CD8-positive, alpha-beta memory T cell (primary cell): ENCODE results near the gene IGFBP1. TPM values are rescaled to one million over a fixed set of nuclear protein-coding genes. Genes with fewer than 3 reads are reported as not detected.
"Not testable (repeated sequence)": the region's sequence is repeated elsewhere in the genome, so short reads cannot be mapped to it uniquely, and the experiment has no call there.

ENCODE experiments used
- CTCF ChIA-PET: fragments of 350-600 bp; sonication (Branson Sonifier 250); formaldehyde crosslinking; loops from one replicate; lab custom pipeline; 2021; ENCODE audit warnings: antibody characterized with exemption; lab: Charles Lee
- POLR2A ChIA-PET: fragments of 350-600 bp; sonication (Branson Sonifier 250); formaldehyde crosslinking; loops from one replicate; lab custom pipeline; 2021; ENCODE audit warnings: antibody characterized with exemption; lab: Charles Lee
- DNase-seq, 5 donors: peaks; one replicate each; pipeline versions ENCODE4 v3.0.0 to v3.0.0-alpha.2; 2020 to 2022; ENCODE audit warnings: mixed read lengths in 1 of 5
- H3K27ac ChIP-seq: one replicate; pipeline ENCODE4 v1.7.0; 2013; ENCODE audit warnings: low read depth, mild to moderate bottlenecking, low read length, moderate library complexity
- H3K27me3 ChIP-seq: 2 replicates; pipeline ENCODE4 v1.7.0; 2013; ENCODE audit warnings: low read length, mild to moderate bottlenecking; ENCODE audit not compliant: insufficient read depth, poor library complexity, severe bottlenecking
- H3K36me3 ChIP-seq: 2 replicates; pipeline ENCODE4 v1.7.0; 2013; ENCODE audit warnings: mild to moderate bottlenecking, low read length, moderate library complexity; ENCODE audit not compliant: insufficient read depth
- H3K4me1 ChIP-seq: 2 replicates; pipeline ENCODE4 v1.7.0; 2013; ENCODE audit warnings: mild to moderate bottlenecking, low read length, moderate library complexity; ENCODE audit not compliant: insufficient read depth
- H3K4me3 ChIP-seq: 2 replicates; pipeline ENCODE4 v1.7.0; 2013; ENCODE audit warnings: mild to moderate bottlenecking, low read length
- H3K9me3 ChIP-seq: 2 replicates; pipeline ENCODE4 v1.7.0; 2013; ENCODE audit warnings: mild to moderate bottlenecking, low read length
- H3K27ac Mint-ChIP-seq, 8 donors: one replicate each; pipeline ENCODE4 v1.8.0; 2020 to 2021; ENCODE audit warnings: mixed read lengths in 8 of 8, mild to moderate bottlenecking in 6 of 8, inconsistent platforms in 3 of 8, moderate library complexity in 3 of 8
- H3K27me3 Mint-ChIP-seq, 2 donors: one replicate each; pipeline ENCODE4 v1.8.0; 2020 to 2021; ENCODE audit warnings: mixed read lengths in 2 of 2, mild to moderate bottlenecking in 1 of 2, moderate library complexity in 1 of 2
- H3K36me3 Mint-ChIP-seq, 3 donors: one replicate each; pipeline ENCODE4 v1.8.0; 2020 to 2021; ENCODE audit warnings: mixed read lengths in 3 of 3, inconsistent platforms in 1 of 3, mild to moderate bottlenecking in 1 of 3
- H3K4me1 Mint-ChIP-seq, 3 donors: one replicate each; pipeline ENCODE4 v1.8.0; 2020 to 2021; ENCODE audit warnings: mixed read lengths in 3 of 3, inconsistent platforms in 1 of 3, mild to moderate bottlenecking in 1 of 3
- H3K4me3 Mint-ChIP-seq, 7 donors: one replicate each; pipeline ENCODE4 v1.8.0; 2020 to 2021; ENCODE audit warnings: mixed read lengths in 7 of 7, mild to moderate bottlenecking in 6 of 7, moderate library complexity in 4 of 7, inconsistent platforms in 2 of 7
- H3K9me3 Mint-ChIP-seq, 5 donors: one replicate each; pipeline ENCODE4 v1.8.0; 2020 to 2022; ENCODE audit warnings: mixed read lengths in 5 of 5, mild to moderate bottlenecking in 3 of 5, moderate library complexity in 2 of 5, inconsistent platforms in 1 of 5
- polyA plus RNA-seq: library from polyadenylated mRNA; unstranded; fragments of 300-500 nt; fragmentation: Illumina TruSeq; gene quantifications from one replicate; pipeline ENCODE4 v1.2.3, GENCODE V29; 2021
- total RNA-seq, 2 experiments: library from RNA; stranded (reverse); gene quantifications; one replicate each; pipeline ENCODE4 v1.2.3, GENCODE V29; 2021

IGFBP1 gene
- total and polyA plus RNA-seq, 3 experiments from 2014 or later, result not detected

DNA sequence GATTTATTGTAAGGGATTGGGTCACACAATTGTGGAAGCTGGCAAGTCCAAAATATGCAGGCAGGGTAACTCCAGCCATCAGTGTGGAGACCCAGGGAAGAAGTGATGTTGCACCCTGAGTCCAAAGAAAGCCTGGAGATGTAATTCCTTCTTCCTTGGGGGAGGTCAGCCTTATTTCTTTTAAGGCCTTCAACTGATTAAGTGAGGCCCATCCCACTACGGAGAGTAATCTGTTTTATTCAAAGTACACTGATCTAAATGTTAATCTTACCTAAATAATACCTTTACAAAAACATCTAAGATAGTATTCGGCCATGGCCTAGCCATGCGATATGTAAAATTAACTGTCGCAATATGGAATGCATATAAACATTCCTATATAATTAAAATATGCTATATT, 31.4 kb upstream of the IGFBP1 start:
- H3K27ac ChIP-seq, H3K36me3 Mint-ChIP-seq, H3K4me3 Mint-ChIP-seq, H3K36me3 ChIP-seq, DNase-seq, H3K9me3 ChIP-seq, CTCF ChIA-PET, H3K27ac Mint-ChIP-seq, H3K4me1 Mint-ChIP-seq, H3K4me1 ChIP-seq, H3K4me3 ChIP-seq, H3K9me3 Mint-ChIP-seq, POLR2A ChIA-PET, H3K27me3 ChIP-seq: not testable (repeated sequence)
- H3K27me3 Mint-ChIP-seq, result peaks cover 10 to 30% of the 10 kb centered on the region in 2 donors

DNA sequence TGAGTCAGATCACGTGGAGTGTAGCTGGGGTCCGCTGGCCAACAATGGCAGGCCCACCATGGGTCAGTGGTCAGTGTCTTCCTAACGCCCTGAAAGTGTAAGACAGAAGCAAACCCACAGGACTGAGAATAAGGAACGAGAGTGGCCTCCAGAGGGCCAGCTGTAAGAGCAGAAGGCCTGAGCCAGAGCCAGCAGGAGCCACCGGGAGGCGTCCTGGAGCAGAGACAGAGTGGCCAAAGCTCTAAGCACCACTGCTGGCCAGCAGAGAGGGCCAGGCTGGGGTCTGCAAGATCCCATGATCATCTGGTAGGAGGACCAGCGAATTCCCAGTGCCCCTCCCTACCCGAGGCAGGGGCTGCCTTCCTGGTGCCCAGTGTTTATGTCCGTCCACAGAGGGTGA, 24.6 kb upstream of the IGFBP1 start:
- peak overlapping the region in 1 of 8 donors; percentile 81 for H3K27ac Mint-ChIP-seq
- H3K27ac ChIP-seq, result no peak overlapping the region
- H3K4me1 ChIP-seq, result no peaks in the 10 kb centered on the region
- H3K9me3 ChIP-seq, result no peaks in the 10 kb centered on the region
- peaks cover 9 to 42% of the 10 kb centered on the region in 2 donors for H3K27me3 Mint-ChIP-seq
- no peaks in the 10 kb centered on the region for H3K36me3 ChIP-seq
- no peaks in the 10 kb centered on the region for H3K9me3 Mint-ChIP-seq
- no peaks in the 10 kb centered on the region for H3K4me1 Mint-ChIP-seq
- H3K36me3 Mint-ChIP-seq, result peaks cover 0 to 2% (median 0%) of the 10 kb centered on the region in 3 donors
- DNase-seq, result no peak
- no peaks in the 10 kb centered on the region for H3K27me3 ChIP-seq
- ChIA-PET POLR2A (no interaction called here), CTCF (interaction anchor here (1.4 kb wide), 1 partner anchor 10 kb away, joined by 3 read pairs; no protein-coding TSS in a partner anchor)
- no peak overlapping the region for H3K4me3 ChIP-seq
- no peak overlapping the region for H3K4me3 Mint-ChIP-seq

DNA sequence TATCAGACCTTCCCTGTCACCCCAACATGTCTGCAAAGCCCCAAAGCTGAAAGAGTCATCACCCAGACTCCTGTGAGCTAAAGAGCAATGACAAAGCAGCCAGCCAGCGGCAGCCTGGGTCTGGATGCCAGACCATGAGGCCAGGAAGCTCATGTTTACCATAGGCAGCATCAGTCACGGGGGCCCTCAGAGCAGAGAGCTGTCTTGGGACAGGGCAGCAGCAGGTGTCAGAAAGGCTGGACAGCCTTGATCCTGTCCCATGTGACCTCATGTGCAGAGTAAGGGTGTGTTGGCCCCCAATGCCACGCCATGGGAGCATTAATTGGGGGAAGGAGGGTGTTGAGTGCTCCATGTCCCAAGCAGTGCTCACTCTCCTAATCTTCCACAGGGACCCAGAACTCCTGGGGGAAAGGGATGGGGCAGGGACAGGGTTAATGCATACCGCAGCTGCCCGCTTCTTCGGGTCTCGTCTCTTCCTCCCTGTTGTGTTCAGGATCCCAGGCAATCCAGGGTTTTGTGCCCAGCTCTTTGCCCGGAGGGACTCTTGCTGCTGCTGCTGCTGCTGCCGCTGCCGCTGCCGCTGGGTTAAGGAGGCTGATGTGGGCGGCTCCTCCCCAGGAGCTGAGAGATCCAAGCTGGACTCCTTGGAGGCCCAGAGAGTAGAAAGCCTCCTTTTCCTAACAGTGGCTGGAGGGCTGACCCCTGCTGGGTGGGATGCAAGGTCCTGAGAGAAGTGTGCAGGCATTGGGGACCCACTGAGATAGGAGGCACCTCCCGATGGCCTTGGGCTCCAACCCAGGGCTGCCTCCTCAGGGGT, 22.5 kb upstream of the IGFBP1 start:
- H3K4me3 ChIP-seq, result no peak overlapping the region
- CTCF ChIA-PET, result no interaction called here

DNA sequence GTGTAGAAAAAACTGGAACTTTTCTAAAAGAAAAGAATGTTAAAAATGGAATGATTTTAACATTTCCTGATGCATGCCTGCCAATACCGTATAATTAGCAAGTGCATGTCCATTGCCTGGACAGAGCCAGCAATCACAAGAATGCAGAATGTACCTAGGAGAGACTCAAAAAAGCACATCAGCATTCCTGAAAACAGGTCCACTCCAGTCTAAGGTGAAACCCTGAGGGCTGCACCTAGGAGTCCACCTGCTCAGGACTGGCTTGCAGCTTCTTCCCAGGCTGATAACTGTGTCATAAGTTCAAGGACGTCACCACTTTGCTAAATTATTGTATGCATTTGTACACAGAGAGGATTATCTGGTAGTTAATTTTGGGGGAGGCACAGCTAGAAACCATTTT, 20.8 kb upstream of the IGFBP1 start:
- Histone ChIP-seq H3K4me1 (no peaks in the 10 kb centered on the region), H3K36me3 (no peaks in the 10 kb centered on the region), H3K27me3 (no peaks in the 10 kb centered on the region), H3K27ac (no peak overlapping the region), H3K4me3 (no peak overlapping the region), H3K9me3 (no peaks in the 10 kb centered on the region)
- Mint-ChIP-seq H3K36me3 (peaks cover 0 to 2% (median 0%) of the 10 kb centered on the region in 3 donors), H3K27ac (no peak overlapping the region), H3K4me1 (no peaks in the 10 kb centered on the region), H3K9me3 (no peaks in the 10 kb centered on the region), H3K27me3 (peaks cover 9 to 40% of the 10 kb centered on the region in 2 donors), H3K4me3 (no peak overlapping the region)
- POLR2A ChIA-PET, result no interaction called here
- CTCF ChIA-PET, result no interaction called here
- no peak for DNase-seq

More for the DNA sequence above, 22.5 kb upstream of the IGFBP1 start:
- POLR2A ChIA-PET, result no interaction called here
- H3K27ac Mint-ChIP-seq, result no peak overlapping the region
- H3K4me3 Mint-ChIP-seq, result no peak overlapping the region
- Histone ChIP-seq H3K27me3 (no peaks in the 10 kb centered on the region), H3K9me3 (no peaks in the 10 kb centered on the region), H3K27ac (no peak overlapping the region), H3K4me1 (no peaks in the 10 kb centered on the region), H3K36me3 (no peaks in the 10 kb centered on the region)
- H3K27me3 Mint-ChIP-seq, result peaks cover 9 to 48% of the 10 kb centered on the region in 2 donors
- DNase-seq, result no peak
- H3K36me3 Mint-ChIP-seq, result peaks cover 0 to 2% (median 0%) of the 10 kb centered on the region in 3 donors
- no peaks in the 10 kb centered on the region for H3K4me1 Mint-ChIP-seq
- no peaks in the 10 kb centered on the region for H3K9me3 Mint-ChIP-seq

DNA sequence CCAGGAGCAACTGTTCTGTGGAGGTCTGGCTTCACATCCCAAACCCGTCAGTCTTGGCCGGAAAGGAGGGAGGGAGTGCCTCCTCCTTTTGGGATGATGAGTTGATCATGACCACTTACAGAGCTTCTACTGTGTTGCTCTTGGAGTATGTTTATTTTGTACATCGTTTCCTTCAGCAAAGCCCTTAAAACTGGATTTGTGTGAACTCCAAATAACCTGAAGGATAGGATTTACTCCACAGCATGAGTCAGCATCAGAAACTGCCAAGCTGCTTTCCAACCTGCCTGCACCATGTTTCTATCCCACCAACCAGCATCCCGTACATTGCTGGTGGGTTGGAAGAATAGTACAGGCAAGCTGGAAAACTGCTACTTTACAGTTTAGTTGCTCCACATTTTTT, 18.9 kb upstream of the IGFBP1 start:
- H3K27ac Mint-ChIP-seq, result no peak overlapping the region
- no peaks in the 10 kb centered on the region for H3K27me3 ChIP-seq
- no peaks in the 10 kb centered on the region for H3K4me1 ChIP-seq
- no peak overlapping the region for H3K4me3 ChIP-seq
- H3K27ac ChIP-seq, result no peak overlapping the region
- ChIA-PET POLR2A (no interaction called here), CTCF (no interaction called here)
- H3K4me3 Mint-ChIP-seq, result no peak overlapping the region
- no peaks in the 10 kb centered on the region for H3K9me3 ChIP-seq
- H3K27me3 Mint-ChIP-seq, result peaks cover 5 to 31% of the 10 kb centered on the region in 2 donors
- H3K36me3 ChIP-seq, result no peaks in the 10 kb centered on the region
- DNase-seq, result no peak
- peaks cover 0 to 2% (median 0%) of the 10 kb centered on the region in 3 donors for H3K36me3 Mint-ChIP-seq
- H3K4me1 Mint-ChIP-seq, result no peaks in the 10 kb centered on the region
- no peaks in the 10 kb centered on the region for H3K9me3 Mint-ChIP-seq

DNA sequence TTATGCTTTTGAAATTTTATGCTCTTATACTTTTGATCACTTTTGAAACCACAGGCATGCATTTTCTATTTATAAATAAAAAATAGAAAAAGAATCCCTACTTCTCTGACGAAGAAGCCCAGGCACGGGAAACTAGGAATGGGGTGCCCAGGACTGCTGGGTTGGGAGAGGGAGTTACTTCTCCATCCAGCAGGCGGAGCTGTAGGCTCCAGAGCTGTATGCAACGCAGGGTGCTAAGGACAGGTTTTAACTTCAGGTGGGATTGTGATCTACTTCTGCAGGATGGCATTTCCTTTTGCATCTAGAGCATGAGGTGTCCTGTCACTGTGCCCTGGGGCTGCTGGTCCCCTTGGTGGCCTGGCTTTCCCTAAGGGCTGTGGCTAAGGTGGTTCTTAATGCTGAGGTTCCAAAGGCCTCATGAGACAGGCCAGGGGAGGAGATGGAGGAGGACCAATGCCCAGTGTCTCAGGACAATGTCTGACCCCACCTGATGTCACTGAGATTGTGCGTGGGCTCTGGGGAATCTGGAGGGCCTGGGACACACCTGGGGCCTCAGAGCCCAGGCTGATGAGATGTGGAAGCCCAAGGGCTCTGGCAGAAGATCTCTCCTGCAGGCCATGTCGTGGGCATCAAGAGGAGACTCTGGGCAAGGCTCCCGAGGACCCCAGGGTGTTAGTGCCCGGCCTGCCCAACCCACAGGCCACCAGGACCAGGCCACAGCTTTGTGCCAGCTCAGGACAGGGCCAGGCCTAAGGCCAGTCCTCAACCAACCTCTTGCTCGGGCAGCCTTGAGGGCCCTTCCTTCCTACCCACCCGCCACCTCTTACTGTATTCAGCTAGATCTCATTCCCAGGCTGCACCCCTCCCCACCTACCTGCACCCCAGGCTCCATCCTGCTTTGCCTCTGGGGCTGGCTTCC, 15.9 kb upstream of the IGFBP1 start:
- Histone ChIP-seq H3K36me3 (no peaks in the 10 kb centered on the region), H3K4me1 (no peaks in the 10 kb centered on the region), H3K9me3 (no peaks in the 10 kb centered on the region), H3K27ac (no peak overlapping the region), H3K27me3 (no peaks in the 10 kb centered on the region), H3K4me3 (no peak overlapping the region)
- Mint-ChIP-seq H3K27me3 (peaks cover 6 to 26% of the 10 kb centered on the region in 2 donors), H3K36me3 (peaks cover 0 to 2% (median 0%) of the 10 kb centered on the region in 3 donors), H3K9me3 (peaks cover 0 to 2% (median 0%) of the 10 kb centered on the region in 5 donors), H3K4me1 (no peaks in the 10 kb centered on the region), H3K27ac (no peak overlapping the region), H3K4me3 (no peak overlapping the region)
- CTCF ChIA-PET, result no interaction called here
- no peak for DNase-seq
- POLR2A ChIA-PET, result no interaction called here

DNA sequence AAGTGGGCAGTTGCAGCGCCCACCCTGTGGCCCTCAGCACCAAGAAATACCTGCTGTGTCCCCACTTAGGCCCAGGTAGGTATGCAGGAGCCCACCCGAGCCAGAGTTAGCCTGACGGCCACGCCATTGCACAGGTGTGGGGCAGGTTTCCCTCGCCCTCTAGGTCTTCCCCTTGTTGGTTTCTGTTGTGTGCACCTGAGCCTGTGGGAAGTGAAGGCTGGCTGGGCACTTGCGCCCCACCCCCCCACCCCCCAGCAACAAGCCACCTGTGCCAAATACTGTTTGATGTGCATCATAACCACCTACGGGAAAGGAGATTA, 15.3 kb upstream of the IGFBP1 start, which contains the start of gene CCDC201:
TSS of gene CCDC201 (minus strand) at position 48 of the 320 bp plus-strand sequence. CDS start 75 bp downstream, outside the sequence.
- no peak for DNase-seq
- H3K9me3 ChIP-seq, result no peaks in the 10 kb centered on the region
- Mint-ChIP-seq H3K27me3 (peaks cover 1 to 20% of the 10 kb centered on the region in 2 donors), H3K9me3 (peaks cover 0 to 3% (median 1%) of the 10 kb centered on the region in 5 donors), H3K27ac (no peak within 1 kb of the TSS), H3K4me1 (no peaks in the 10 kb centered on the region), H3K36me3 (no peaks in the 10 kb centered on the region), H3K4me3 (no peak within 1 kb of the TSS)
- H3K4me1 ChIP-seq, result no peaks in the 10 kb centered on the region
- H3K27ac ChIP-seq, result no peak within 1 kb of the TSS
- POLR2A ChIA-PET, result no interaction called here
- no peak within 1 kb of the TSS for H3K4me3 ChIP-seq
- no peaks in the 10 kb centered on the region for H3K36me3 ChIP-seq
- no peaks in the 10 kb centered on the region for H3K27me3 ChIP-seq
- CTCF ChIA-PET, result no interaction called here

DNA sequence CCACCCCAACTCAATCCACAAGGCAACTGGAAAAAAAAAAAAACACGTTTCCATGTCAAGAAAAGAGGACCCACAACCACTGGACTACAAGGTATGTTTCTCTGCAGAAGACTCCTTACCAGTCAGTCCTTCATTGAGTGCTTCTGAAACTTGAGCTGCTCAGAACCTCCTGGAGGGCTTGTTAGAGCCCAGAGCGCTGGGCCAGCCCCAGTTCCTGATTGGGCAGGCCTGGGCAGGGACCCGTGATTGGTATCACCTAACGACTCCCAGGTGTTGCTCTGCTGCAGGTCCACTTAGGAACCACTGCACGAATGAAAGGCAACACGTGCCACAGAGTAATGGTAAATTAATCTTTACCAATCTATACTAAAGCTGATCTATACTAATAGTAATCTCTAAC, 14.9 kb upstream of the IGFBP1 start:
- no peak for DNase-seq
- Histone ChIP-seq H3K9me3 (no peaks in the 10 kb centered on the region), H3K4me1 (no peaks in the 10 kb centered on the region), H3K27ac (no peak overlapping the region), H3K27me3 (no peaks in the 10 kb centered on the region), H3K36me3 (no peaks in the 10 kb centered on the region), H3K4me3 (no peak overlapping the region)
- Mint-ChIP-seq H3K4me1 (no peaks in the 10 kb centered on the region), H3K27ac (no peak overlapping the region), H3K27me3 (peaks cover 1 to 19% of the 10 kb centered on the region in 2 donors), H3K36me3 (no peaks in the 10 kb centered on the region), H3K9me3 (peaks cover 0 to 6% (median 1%) of the 10 kb centered on the region in 5 donors), H3K4me3 (no peak overlapping the region)
- CTCF ChIA-PET, result no interaction called here
- POLR2A ChIA-PET, result no interaction called here
